Measurements from ENCODE around the gene ZNF821.
"Not testable (repeated sequence)": the region's sequence is repeated elsewhere in the genome, so short reads cannot be mapped to it uniquely, and the experiment has no call there.

The ZNF821 gene, protein sequence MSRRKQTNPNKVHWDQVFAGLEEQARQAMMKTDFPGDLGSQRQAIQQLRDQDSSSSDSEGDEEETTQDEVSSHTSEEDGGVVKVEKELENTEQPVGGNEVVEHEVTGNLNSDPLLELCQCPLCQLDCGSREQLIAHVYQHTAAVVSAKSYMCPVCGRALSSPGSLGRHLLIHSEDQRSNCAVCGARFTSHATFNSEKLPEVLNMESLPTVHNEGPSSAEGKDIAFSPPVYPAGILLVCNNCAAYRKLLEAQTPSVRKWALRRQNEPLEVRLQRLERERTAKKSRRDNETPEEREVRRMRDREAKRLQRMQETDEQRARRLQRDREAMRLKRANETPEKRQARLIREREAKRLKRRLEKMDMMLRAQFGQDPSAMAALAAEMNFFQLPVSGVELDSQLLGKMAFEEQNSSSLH

DNA sequence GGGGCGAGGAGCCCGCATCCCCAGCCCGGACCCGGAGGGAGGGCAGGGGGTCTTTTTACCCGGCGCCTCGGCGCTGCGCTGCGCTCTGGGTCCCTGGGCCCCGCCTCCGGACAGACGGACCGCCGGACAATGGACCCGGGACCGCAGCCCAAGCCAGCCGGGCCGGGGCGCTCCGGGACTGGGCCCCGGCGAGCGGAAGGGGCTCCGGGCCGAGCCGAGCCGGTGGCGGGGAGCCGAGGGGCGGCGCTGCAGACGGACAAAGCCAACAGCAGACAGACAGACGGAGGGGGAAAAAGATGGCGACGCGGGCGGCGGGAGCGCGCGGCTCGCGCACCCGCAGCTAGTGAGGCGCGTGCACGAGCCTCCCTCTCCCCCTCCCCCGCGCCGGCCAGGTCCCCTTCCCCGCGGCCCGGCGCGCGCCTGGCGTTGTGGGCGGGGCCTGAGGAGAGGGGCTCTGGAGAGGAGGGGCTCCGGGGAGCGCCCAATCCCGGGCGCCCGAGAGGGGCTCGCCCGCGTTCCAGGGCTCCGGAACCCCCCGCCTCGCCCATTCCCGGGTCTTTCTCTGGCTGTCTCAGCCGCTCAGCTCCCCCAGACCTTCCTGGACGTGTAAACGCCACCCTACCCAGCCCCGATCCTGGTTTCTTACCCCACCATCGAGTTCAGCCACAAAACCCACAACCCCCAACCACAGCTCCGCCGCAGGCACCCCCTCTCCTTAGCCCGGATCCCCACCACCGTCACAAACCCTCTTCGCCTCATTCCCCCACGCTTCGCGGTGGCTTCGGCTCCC, at the start of gene ZNF821:
ZNF821 (minus strand) TSS at position 334 of the 790 bp plus-strand sequence. CDS start 4,236 bp downstream, outside the sequence.
- peak; percentile 84 for DNase-seq

DNA sequence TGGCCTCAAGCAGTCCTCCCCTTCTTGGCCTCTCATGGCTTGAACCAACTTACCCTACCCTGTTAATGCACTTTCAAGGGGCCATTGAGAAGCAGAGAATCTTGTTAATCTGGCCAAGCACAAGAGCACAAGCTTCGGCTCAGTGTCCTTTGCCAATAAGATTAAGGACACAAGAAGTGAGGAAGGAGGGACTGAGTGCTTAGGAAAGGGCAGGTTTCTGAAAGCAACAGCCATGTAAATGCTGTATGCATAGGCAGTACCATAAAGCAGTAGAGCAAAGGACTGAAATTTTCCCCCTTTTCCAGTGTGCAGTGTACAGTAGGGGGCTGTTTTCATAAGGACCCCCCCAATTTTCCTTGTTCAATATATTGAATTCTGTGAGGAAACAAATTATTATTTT, 49.0 kb upstream of the ZNF821 start:
- DNase-seq, result no peak

GRCh38 chr16:71931599-71931998, 47.6 kb upstream of the ZNF821 start:
- no peak for DNase-seq

- no peak for DNase-seq
Observed at GRCh38 chr16:71931001-71931400, 47.0 kb upstream of the ZNF821 start.

- DNase-seq, result no peak
Observed at GRCh38 chr16:71930013-71930563, 46.1 kb upstream of the ZNF821 start.

GRCh38 chr16:71929048-71929447, 45.1 kb upstream of the ZNF821 start:
- DNase-seq, result no peak

GRCh38 chr16:71927787-71928186, 43.8 kb upstream of the ZNF821 start:
- no peak for DNase-seq

DNA sequence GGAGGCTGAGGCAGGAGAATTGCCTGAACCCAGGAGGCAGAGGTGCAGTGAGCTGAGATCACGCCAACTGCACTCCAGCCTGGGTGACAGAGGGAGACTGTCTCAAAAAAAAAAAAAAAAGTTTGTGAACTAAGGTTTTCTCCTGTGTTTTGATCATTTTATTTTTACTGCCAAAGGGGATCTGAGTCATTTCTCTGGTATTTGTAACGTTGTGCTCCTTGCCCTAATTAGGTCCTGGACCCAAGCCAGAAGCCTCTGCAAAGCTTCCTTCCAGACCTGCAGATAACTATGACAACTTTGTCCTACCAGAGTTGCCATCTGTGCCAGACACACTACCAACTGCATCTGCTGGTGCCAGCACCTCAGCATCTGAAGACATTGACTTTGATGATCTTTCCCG, 43.4 kb upstream of the ZNF821 start:
- no peak for DNase-seq

DNA sequence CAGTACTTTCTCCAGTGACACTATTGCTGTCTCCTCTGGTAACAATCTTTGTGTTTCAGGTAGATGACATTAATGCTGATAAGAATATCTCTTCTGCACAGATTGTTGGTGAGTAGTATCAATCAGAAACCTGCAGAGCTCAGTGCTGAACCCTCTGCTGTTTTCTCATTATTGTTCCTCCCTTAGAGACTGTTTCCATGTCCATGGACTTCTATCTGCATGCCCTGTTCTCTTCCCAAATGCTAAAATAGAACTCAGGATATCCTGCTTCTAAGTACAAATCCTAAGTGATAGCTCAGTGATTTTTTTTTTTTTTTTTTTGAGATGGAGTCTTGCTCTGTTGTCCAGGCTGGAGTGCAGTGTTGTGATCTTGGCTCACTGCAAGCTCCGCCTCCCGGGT, 40.7 kb upstream of the ZNF821 start:
- no peak for DNase-seq

GRCh38 chr16:71923941-71924690, 40.1 kb upstream of the ZNF821 start:
- no peak for DNase-seq

DNA sequence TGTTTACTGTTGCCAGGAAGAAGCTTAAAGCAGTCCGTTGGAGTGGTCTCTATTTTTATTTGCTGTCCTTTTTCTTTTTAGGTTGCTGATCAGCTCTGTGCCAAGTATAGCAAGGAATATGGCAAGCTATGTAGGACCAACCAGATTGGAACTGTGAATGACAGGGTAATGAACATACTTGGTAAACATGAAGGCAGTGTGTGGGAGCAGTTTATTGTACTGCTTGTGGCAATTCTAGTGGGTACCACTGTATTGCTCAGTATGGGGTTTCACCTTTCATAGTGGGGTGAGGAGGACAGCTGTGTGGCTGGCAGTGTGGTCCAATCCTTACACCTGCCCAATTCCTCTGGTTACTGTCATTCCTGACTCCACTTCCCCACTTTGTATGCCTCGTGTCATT, 36.7 kb upstream of the ZNF821 start:
- no peak for DNase-seq

GRCh38 chr16:71919035-71919434, 35.1 kb upstream of the ZNF821 start:
- DNase-seq, result no peak

DNA sequence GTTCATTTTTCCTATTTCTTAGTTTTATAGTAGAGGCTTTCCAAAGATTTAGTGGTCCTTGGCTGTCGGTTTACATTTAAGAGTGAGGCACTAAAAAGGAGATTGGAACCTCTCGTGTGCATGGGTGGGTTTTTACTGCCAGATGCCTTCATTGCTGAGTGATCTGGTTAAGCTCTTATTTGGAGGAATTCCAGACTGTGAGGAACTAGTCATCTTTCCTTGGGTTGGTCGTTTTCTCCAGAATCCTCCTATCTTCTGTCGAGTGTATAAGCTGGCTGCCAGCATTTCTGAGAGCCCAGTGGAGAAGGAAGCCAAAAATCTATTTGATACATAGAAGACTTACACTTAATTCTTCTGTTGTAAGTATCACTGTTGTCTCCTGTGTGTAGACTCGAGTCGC, 33.9 kb upstream of the ZNF821 start:
- DNase-seq, result no peak

DNA sequence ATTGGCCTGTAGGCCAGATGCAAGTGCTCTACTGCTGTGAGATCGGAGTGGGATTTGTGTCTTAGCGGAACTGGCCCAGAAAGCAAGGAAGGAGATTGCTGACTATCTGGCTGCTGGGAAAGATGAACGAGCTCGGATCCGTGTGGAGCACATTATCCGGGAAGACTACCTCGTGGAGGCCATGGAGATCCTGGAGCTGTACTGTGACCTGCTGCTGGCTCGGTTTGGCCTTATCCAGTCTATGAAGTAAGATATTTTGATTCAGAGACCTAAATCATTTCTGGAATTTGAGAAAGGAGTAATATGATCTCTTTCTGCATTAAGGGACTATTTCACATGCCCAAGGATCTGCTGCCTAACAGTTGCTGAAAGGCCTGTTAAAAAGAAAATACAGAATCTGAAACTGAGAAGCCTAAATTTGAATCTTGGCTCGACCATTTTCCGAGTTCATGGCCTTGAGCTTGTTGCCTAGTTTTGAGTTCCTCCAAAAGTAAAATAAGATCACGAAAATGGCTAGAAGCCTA, 32.5 kb upstream of the ZNF821 start:
- no peak for DNase-seq

GRCh38 chr16:71915350-71915749, 31.4 kb upstream of the ZNF821 start:
- no peak for DNase-seq

GRCh38 chr16:71914802-71915201, 30.8 kb upstream of the ZNF821 start:
- DNase-seq, result no peak

GRCh38 chr16:71912534-71913275, 28.7 kb upstream of the ZNF821 start:
- DNase-seq, result no peak

- no peak for DNase-seq
Observed at GRCh38 chr16:71911121-71911520, 27.1 kb upstream of the ZNF821 start.

DNA sequence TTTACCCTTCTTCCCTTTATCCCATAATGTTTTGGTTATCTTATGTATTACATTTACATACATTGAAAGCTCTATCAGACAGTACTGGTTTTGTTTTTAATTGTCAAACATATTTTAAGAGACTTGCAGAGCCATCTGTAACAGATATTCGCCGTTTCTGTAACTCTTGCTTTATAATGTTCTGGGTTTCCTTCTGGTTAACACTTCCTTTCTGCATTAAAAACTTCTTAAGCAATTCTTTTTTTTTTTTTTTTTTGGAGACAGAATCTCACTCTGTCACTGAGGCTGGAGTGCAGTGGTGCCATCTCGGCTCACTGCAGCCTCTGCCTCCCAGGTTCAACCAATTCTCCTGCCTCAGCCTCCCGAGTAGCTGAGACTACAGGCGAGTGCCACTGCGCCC, 21.8 kb upstream of the ZNF821 start:
- not testable (repeated sequence) for DNase-seq

DNA sequence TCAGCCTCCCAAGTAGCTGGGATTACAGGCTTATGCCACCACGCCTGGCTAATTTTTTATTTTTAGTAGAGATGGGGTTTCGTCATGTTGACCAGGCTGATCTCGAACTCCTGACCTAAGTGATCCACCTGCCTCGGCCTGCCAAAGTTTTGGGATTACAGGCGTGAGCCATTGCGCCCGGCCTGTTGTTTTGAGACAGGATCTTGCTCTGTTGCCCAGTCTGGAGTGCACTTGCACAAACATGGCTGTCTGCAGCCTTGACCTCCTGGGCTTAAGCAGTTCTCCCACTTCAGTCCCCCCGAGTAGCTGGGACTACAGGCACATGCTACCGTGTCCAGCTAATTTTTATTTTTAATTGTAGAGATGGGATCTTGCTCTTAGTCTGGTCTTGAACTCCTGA, 20.3 kb upstream of the ZNF821 start:
- DNase-seq, result no peak

GRCh38 chr16:71903608-71904007, 19.6 kb upstream of the ZNF821 start:
- DNase-seq, result no peak

Measured in OCI-M1 (cell line).